Endothelial cell of umbilical vein (primary cell): ENCODE results near the gene CAPN14. TPM values are rescaled to one million over a fixed set of nuclear protein-coding genes. Genes with fewer than 3 reads are reported as not detected.

ENCODE experiments used
- BruUV-seq: library from RNA; stranded (reverse); fragments of 400-500 nt; replicated peaks from 2 replicates; lab custom pipeline; 2021; lab: Mats Ljungman, UMichigan
- CTCF ChIA-PET: fragments of 300-600, 350-600 bp; sonication (Branson Sonifier 250); formaldehyde crosslinking; loops from one replicate; lab custom pipeline; 2021; ENCODE audit warnings: antibody characterized with exemption, inconsistent platforms; lab: Charles Lee
- POLR2A ChIA-PET: fragments of 300-600, 350-600 bp; sonication (Branson Sonifier 250); formaldehyde crosslinking; loops from one replicate; lab custom pipeline; 2021; ENCODE audit warnings: antibody characterized with exemption, inconsistent platforms; lab: Charles Lee
- DNase-seq: peaks from one replicate; pipeline ENCODE4 v3.0.0-alpha.2; 2011; ENCODE audit warnings: low read depth, low spot score
- FAIRE-seq: peaks from 2 replicates; lab custom pipeline; 2011; peaks lifted over from hg19 to GRCh38; lab: Jason Lieb, UNC
- H2AFZ ChIP-seq: 2 replicates; pipeline ENCODE4 v1.6.0; 2012; ENCODE audit warnings: low read depth, low read length, control low read depth, inconsistent platforms
- H3K27ac ChIP-seq: 2 replicates; pipeline ENCODE4 v1.5.1; 2011; ENCODE audit warnings: low read depth, mild to moderate bottlenecking, control low read depth, low read length, moderate library complexity; ENCODE audit not compliant: insufficient read depth
- H3K27me3 ChIP-seq, 2 experiments: 2 replicates each; pipeline versions ENCODE4 v1.6.0 to v1.6.1; 2011; ENCODE audit warnings: low read length in 2 of 2, mixed read lengths in 1 of 2; ENCODE audit not compliant: control insufficient read depth in 2 of 2, insufficient read depth in 2 of 2
- H3K36me3 ChIP-seq, 2 experiments: 2 replicates in 1 of 2; 3 replicates in 1 of 2; pipeline ENCODE4 v1.5.1; 2011; ENCODE audit warnings: low read length in 2 of 2, mild to moderate bottlenecking in 1 of 2, moderate library complexity in 1 of 2; ENCODE audit not compliant: control insufficient read depth in 2 of 2, insufficient read depth in 2 of 2; ENCODE audit errors: extremely low read depth in 1 of 2
- H3K4me1 ChIP-seq: 3 replicates; pipeline ENCODE4 v1.5.1; 2011; ENCODE audit warnings: mild to moderate bottlenecking, low read length; ENCODE audit not compliant: control insufficient read depth, insufficient read depth; ENCODE audit errors: extremely low read depth
- H3K4me2 ChIP-seq: 2 replicates; pipeline ENCODE4 v1.6.1; 2011; ENCODE audit warnings: low read length, control low read depth, mixed read lengths; ENCODE audit not compliant: insufficient read depth
- H3K4me3 ChIP-seq, 3 experiments: fragments of 200-600 bp in 1 of 3; sonication (generic), shearing (Covaris generic) in 1 of 3; replicated peaks in 1 of 3; 2 replicates each; pipeline ENCODE4 v1.5.1; 2011 to 2016; ENCODE audit warnings: control low read depth in 3 of 3, low read length in 3 of 3, mild to moderate bottlenecking in 2 of 3, inconsistent platforms in 1 of 3, low read depth in 1 of 3, moderate library complexity in 1 of 3; ENCODE audit not compliant: insufficient read depth in 1 of 3
- H3K79me2 ChIP-seq: 2 replicates; pipeline ENCODE4 v1.6.0; 2012; ENCODE audit warnings: low read length, inconsistent platforms; ENCODE audit not compliant: control insufficient read depth, insufficient read depth
- H3K9ac ChIP-seq: replicated peaks from 2 replicates; pipeline ENCODE3; 2011; ENCODE audit warnings: low read length, control low read depth; ENCODE audit not compliant: insufficient read depth; ENCODE audit errors: extremely low read depth
- H3K9me1 ChIP-seq: replicated peaks from 3 replicates; pipeline ENCODE4 v1.6.0; 2011; ENCODE audit warnings: mild to moderate bottlenecking, low read length; ENCODE audit not compliant: control insufficient read depth, insufficient read depth; ENCODE audit errors: extremely low read depth
- H3K9me3 ChIP-seq: replicated peaks from 2 replicates; pipeline ENCODE4 v1.5.1; 2012; ENCODE audit warnings: low read length, inconsistent platforms; ENCODE audit not compliant: control insufficient read depth, insufficient read depth
- H4K20me1 ChIP-seq: replicated peaks from 2 replicates; pipeline ENCODE3; 2011; ENCODE audit warnings: mild to moderate bottlenecking, low read length; ENCODE audit not compliant: control insufficient read depth, insufficient read depth; ENCODE audit errors: extremely low read depth
- EZH2 ChIP-seq: IDR thresholded peaks from 2 replicates; pipeline ENCODE4 v1.6.1; 2012; ENCODE audit warnings: borderline replicate concordance, low read depth, mild to moderate bottlenecking, moderate library complexity, low read length, inconsistent platforms; ENCODE audit not compliant: severe bottlenecking
- FOS ChIP-seq: IDR thresholded peaks from 2 replicates; pipeline ENCODE4 v1.6.1; 2011; ENCODE audit warnings: mild to moderate bottlenecking, low read length, moderate library complexity, borderline replicate concordance; ENCODE audit not compliant: insufficient read depth
- GATA2 ChIP-seq: IDR thresholded peaks from 2 replicates; pipeline ENCODE4 v1.7.0; 2011; ENCODE audit warnings: low read depth, mild to moderate bottlenecking, moderate library complexity, mixed read lengths, low read length; ENCODE audit not compliant: insufficient read length, insufficient read depth
- JUN ChIP-seq: IDR thresholded peaks from 2 replicates; pipeline ENCODE4 v1.6.1; 2011; ENCODE audit warnings: borderline replicate concordance, low read depth; ENCODE audit not compliant: insufficient read length, insufficient read depth
- MYC ChIP-seq: IDR thresholded peaks from one replicate; pipeline ENCODE4 v1.6.1; 2011; ENCODE audit warnings: mild to moderate bottlenecking, low read depth, low read length
- POLR2A ChIP-seq: IDR thresholded peaks from 2 replicates; pipeline ENCODE4 v1.6.1; 2012; ENCODE audit warnings: low read depth, mild to moderate bottlenecking, control low read depth, low read length
- POLR2AphosphoS5 ChIP-seq: IDR thresholded peaks from 2 replicates; pipeline ENCODE4 v1.6.1; 2012; ENCODE audit warnings: low read depth, mild to moderate bottlenecking, control low read depth, low read length, moderate library complexity; ENCODE audit not compliant: insufficient read depth
- dilution Hi-C: fragments of 300-500 bp; cut with MboI; formaldehyde crosslinking; loops from one replicate; pipeline ENCODE4 v1.15.0; 2019; ENCODE audit warnings: low sequenced_read_pairs; ENCODE audit not compliant: extremely low pct_ligation_motif_present
- intact Hi-C: fragments of 100-400 bp; cut with micrococcal nuclease; formaldehyde crosslinking; loops from one replicate; pipeline ENCODE4 v1.10.0; 2022
- polyA plus RNA-seq, 4 experiments: library from polyadenylated mRNA; depleted of rRNA in 3 of 4; stranded (reverse) in 3 of 4; unstranded in 1 of 4; fragments of >200 nt; gene quantifications; 2 replicates each; pipeline versions ENCODE4 v1.2.1 to v1.2.3, GENCODE V29; 2011 to 2012; ENCODE audit warnings: missing spikeins in 1 of 4
- total RNA-seq: library from RNA; stranded (reverse); gene quantifications from 2 replicates; pipeline ENCODE4 v1.2.3, GENCODE V29; 2021
- TF ChIP-seq, protein P1 (sequence below): IDR thresholded peaks from 2 replicates; pipeline ENCODE4 v1.6.1; 2011; ENCODE audit not compliant: insufficient read depth, insufficient read length
- TF ChIP-seq, protein P2 (sequence below), 2 donors: IDR thresholded peaks; 1 replicate in 1 of 2; 2 replicates in 1 of 2; pipeline ENCODE4 v1.5.1; 2011; ENCODE audit warnings: low read length in 2 of 2, mild to moderate bottlenecking in 2 of 2, moderate library complexity in 2 of 2, control low read depth in 1 of 2, inconsistent platforms in 1 of 2, low read depth in 1 of 2; ENCODE audit not compliant: insufficient read depth in 1 of 2; ENCODE audit errors: extremely low read depth in 1 of 2

CAPN14 gene
- total and polyA plus RNA-seq, 2 donors (not counting 3 experiments of a cell fraction or from before 2014, with no cell fraction given), result 0.01 to 0.15 TPM

DNA sequence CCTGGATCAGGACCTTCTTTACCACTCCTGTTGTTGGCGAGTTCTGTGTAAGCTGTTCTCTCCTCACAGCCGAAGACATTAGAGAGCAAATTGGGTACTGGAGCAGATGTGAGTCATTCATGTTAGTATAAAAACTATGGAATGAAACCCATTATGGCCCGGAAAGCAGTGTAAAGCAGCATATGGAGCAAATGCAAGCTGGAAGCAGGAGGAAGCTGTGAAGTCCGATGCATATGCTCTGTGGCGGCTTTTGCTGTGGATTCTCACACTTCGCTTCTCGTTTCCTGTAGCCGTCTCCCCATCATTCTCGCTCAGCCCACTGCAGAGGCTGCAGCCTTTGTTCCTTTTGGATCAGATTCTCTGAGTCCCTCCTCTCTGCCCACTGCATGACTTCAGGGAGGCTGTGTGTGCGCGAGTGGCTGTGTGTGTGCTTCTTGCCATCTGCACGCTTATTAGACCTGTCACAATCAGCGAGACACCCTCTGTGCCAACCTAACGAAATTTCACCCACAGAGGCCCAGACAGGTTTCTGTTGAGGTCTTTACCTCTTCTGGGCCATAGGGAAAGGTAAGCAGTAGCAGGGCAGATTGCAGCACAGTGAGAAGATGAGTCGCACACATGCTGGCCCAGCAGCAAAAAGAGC, 75.8 kb downstream of the CAPN14 start:
- DNase-seq (no peak), FAIRE-seq (no peak)
- Histone ChIP-seq H3K9me1 (no peaks in the 10 kb centered on the region), H3K4me3 (no peak overlapping the region), H3K4me1 (no peaks in the 10 kb centered on the region), H3K79me2 (no peaks in the 10 kb centered on the region), H3K4me2 (no peak overlapping the region), H2AFZ (no peak overlapping the region), H3K27me3 (peaks cover 22 to 29% of the 10 kb centered on the region in 2 experiments), H3K27ac (no peak overlapping the region), H3K9me3 (no peaks in the 10 kb centered on the region), H3K36me3 (no peaks in the 10 kb centered on the region), H4K20me1 (no peaks in the 10 kb centered on the region), H3K9ac (no peak overlapping the region)
- POLR2A ChIA-PET, result no interaction called here
- dilution Hi-C loops, result no loop called here
- BruUV-seq, result no TSS peak
- intact Hi-C loops, result no loop called here
- CTCF ChIA-PET, result no interaction called here
- TF ChIP-seq, protein P1, sequence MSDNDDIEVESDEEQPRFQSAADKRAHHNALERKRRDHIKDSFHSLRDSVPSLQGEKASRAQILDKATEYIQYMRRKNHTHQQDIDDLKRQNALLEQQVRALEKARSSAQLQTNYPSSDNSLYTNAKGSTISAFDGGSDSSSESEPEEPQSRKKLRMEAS, result no peak
- no peak for TF ChIP-seq EZH2
- no peak for TF ChIP-seq POLR2A
- no peak for TF ChIP-seq JUN

DNA sequence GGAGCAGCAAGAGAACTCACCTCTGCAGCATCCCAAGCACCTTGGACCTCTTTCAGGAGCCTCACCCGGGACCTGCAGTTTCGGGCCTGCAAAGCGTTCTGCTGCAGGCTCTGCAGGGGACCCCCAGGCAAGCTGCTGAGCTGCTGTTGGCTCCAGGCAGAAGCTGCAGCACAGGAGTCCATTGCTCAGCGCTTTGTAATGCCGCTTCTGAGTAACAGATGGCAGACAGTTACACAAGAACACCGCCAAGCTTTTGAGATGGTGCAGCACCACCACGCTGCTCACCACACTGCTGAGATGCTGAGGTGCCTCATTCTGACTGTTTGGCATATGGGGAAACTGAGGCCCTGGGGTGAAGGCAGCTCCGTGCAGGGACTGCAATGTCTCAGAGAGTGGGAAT, 77.2 kb downstream of the CAPN14 start:
- no peaks in the 10 kb centered on the region for H4K20me1 ChIP-seq
- POLR2A ChIA-PET, result no interaction called here
- peaks cover 23 to 33% of the 10 kb centered on the region in 2 experiments for H3K27me3 ChIP-seq
- H3K9me3 ChIP-seq, result no peaks in the 10 kb centered on the region
- no peaks in the 10 kb centered on the region for H3K9me1 ChIP-seq
- H2AFZ ChIP-seq, result no peak overlapping the region
- dilution Hi-C loops, result no loop called here
- H3K27ac ChIP-seq, result no peak overlapping the region
- H3K36me3 ChIP-seq, result no peaks in the 10 kb centered on the region
- no TSS peak for BruUV-seq
- intact Hi-C loops, result no loop called here
- DNase-seq (no peak), FAIRE-seq (no peak)
- H3K79me2 ChIP-seq, result no peaks in the 10 kb centered on the region
- CTCF ChIA-PET, result no interaction called here
- H3K4me3 ChIP-seq, result no peak overlapping the region
- TF ChIP-seq MYC, result no peak
- no peak for TF ChIP-seq POLR2AphosphoS5
- no peak for TF ChIP-seq EZH2
- no peak for TF ChIP-seq POLR2A
- no peak for TF ChIP-seq JUN
- no peak for TF ChIP-seq FOS
- TF ChIP-seq, protein P1, result no peak
- TF ChIP-seq, protein P2, sequence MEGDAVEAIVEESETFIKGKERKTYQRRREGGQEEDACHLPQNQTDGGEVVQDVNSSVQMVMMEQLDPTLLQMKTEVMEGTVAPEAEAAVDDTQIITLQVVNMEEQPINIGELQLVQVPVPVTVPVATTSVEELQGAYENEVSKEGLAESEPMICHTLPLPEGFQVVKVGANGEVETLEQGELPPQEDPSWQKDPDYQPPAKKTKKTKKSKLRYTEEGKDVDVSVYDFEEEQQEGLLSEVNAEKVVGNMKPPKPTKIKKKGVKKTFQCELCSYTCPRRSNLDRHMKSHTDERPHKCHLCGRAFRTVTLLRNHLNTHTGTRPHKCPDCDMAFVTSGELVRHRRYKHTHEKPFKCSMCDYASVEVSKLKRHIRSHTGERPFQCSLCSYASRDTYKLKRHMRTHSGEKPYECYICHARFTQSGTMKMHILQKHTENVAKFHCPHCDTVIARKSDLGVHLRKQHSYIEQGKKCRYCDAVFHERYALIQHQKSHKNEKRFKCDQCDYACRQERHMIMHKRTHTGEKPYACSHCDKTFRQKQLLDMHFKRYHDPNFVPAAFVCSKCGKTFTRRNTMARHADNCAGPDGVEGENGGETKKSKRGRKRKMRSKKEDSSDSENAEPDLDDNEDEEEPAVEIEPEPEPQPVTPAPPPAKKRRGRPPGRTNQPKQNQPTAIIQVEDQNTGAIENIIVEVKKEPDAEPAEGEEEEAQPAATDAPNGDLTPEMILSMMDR (IDR thresholded peaks at IDR 0.05; ENCODE audit: extremely low read depth in 1 of 2, insufficient read depth in 1 of 2, low read depth in 1 of 2, low read length in 2 of 2), result no peak
- TF ChIP-seq GATA2, result no peak
- H3K4me1 ChIP-seq, result no peaks in the 10 kb centered on the region
- no peak overlapping the region for H3K4me2 ChIP-seq
- H3K9ac ChIP-seq, result no peak overlapping the region
